Pancreas (tissue), 10 donors: ENCODE measurements around the gene TMEM170B. TPM values are rescaled to one million over a fixed set of nuclear protein-coding genes. Genes with fewer than 3 reads are reported as not detected.

Experiments
- ATAC-seq, 4 donors: fragments of 200-7000 bp; cut with Tn5 transposase; one replicate each; pipeline versions ENCODE4 v1.8.0 to v1.9.1; 2020; ENCODE audit warnings: mild to moderate bottlenecking in 4 of 4, moderate library complexity in 4 of 4
- DNase-seq, 6 donors: peaks; one replicate each; pipeline ENCODE4 v3.0.0-alpha.2; 2020
- FAIRE-seq: peaks from 2 replicates; lab custom pipeline; 2012; peaks lifted over from hg19 to GRCh38; lab: Jason Lieb, UNC
- H3K27ac ChIP-seq, 4 donors: fragments of 200-600 bp; sonication (generic); 1 replicate in 3 of 4; 2 replicates in 1 of 4; pipeline versions ENCODE4 v1.5.0 to v1.8.0; 2020
- H3K27me3 ChIP-seq, 4 donors: fragments of 200-600 bp; one replicate each; pipeline ENCODE4 v1.8.0; 2021
- H3K36me3 ChIP-seq, 3 donors: fragments of 200-600 bp; sonication (generic) in 1 of 3; one replicate each; pipeline versions ENCODE4 v1.5.0 to v1.8.0; 2020 to 2021
- H3K4me1 ChIP-seq, 3 donors: fragments of 200-600 bp; one replicate each; pipeline ENCODE4 v1.8.0; 2021
- H3K4me3 ChIP-seq, 4 donors: fragments of 200-600 bp; sonication (generic) in 2 of 4; one replicate each; pipeline versions ENCODE4 v1.5.0 to v1.8.0; 2020 to 2021
- H3K9me3 ChIP-seq, 4 donors: fragments of 200-600 bp; one replicate each; pipeline ENCODE4 v1.8.0; 2021
- CTCF ChIP-seq, 4 donors: fragments of 200-600 bp; sonication (generic) in 3 of 4; IDR thresholded peaks; one replicate each; pipeline versions ENCODE4 v1.5.0 to v1.8.0; 2021; ENCODE audit warnings: antibody characterized with exemption in 4 of 4
- WGBS, 2 donors: extraction: QIAGEN DNeasy Blood & Tissue Kit; methylation state at CpG; one replicate each; pipeline ENCODE4 v1.1.7; 2013; 5-methylcytosine and 5-hydroxymethylcytosine counted together
- intact Hi-C, 3 donors: fragments of 100-400 bp; cut with DNase I; formaldehyde crosslinking; loops; one replicate each; pipeline versions ENCODE4 v1.11.1 to v1.14.2; 2022
- polyA plus RNA-seq, 2 donors: library from polyadenylated mRNA; stranded (reverse); fragments of 200-250 nt; gene quantifications; one replicate each; pipeline ENCODE4 v1.2.3, GENCODE V29; 2013
- total RNA-seq, 6 donors: library from RNA; stranded (reverse); fragmentation: NEBNext Ultra II Directional in 4 of 6; extraction: Animal tissue kit (Norgen Biotek cat#: 25700) in 4 of 6; gene quantifications; one replicate each; pipeline versions ENCODE4 v1.2.1 to v1.2.4, GENCODE V29; 2021 to 2023
- donor health status: healthy with polysubstance abuse.
- donor health status: DM: no; HTN: no; CAD: no; lungs with moderate emphysema.
- donor health status: DM: no; HTN: no; CAD: no.
- donor health status: control.
- donor health status: control.
- donor health status: Bipolar disorder and iron deficiency.
- donor health status: DM: yes; HTN: yes; CAD: no.
- donor health status: DM: no; HTN: no; CAD: no.
- donor health status: DM: no; HTN: no; CAD: no.
- donor health status: DM: yes; HTN: yes; CAD: no.

Gene TMEM170B
- total and polyA plus RNA-seq, 8 donors, result 0.49 to 2.3 (median 1.4) TPM

DNA sequence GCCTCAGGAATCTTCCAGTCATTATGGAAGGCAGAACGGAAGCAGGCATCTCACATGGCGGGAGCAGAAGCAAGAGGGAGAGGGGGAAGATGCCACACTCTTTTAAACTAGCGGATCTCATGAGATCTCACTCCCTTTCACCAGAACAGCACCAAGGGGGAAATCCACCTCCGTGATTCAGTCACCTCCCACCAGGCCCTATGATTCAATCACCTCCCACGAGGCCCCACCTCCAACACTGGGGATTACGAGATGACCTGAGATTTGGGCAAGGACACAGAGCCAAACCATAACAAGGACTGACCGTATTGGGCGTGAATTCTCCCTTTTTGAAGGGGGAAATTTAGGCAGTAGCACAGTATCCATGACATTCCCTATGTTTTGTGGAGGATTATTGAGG is 88.8 kb downstream of the TMEM170B start:
- ATAC-seq (no peak), FAIRE-seq (no peak), DNase-seq (no peak)
- Histone ChIP-seq H3K4me3 (no peak overlapping the region), H3K27ac (no peak overlapping the region), H3K27me3 (no peaks in the 10 kb centered on the region), H3K9me3 (no peaks in the 10 kb centered on the region), H3K36me3 (no peaks in the 10 kb centered on the region), H3K4me1 (no peaks in the 10 kb centered on the region)
- intact Hi-C loops, result no loop called here
- TF ChIP-seq CTCF (IDR thresholded peaks at IDR 0.05), result no peak
- 93 to 94% methylated on average over 8 of the region's 8 CpGs for WGBS, 2 donors

- Histone ChIP-seq H3K4me3 (no peak overlapping the region), H3K27me3 (no peaks in the 10 kb centered on the region), H3K9me3 (no peaks in the 10 kb centered on the region), H3K27ac (no peak overlapping the region), H3K4me1 (peaks cover 0 to 6% (median 3%) of the 10 kb centered on the region in 3 donors), H3K36me3 (no peaks in the 10 kb centered on the region)
- FAIRE-seq (no peak), ATAC-seq (no peak), DNase-seq (no peak)
- intact Hi-C loops, result no loop called here
- no peak for TF ChIP-seq CTCF (IDR thresholded peaks at IDR 0.05)
Observed at GRCh38 chr6:11628562-11628961, 91.0 kb downstream of the TMEM170B start.

- Histone ChIP-seq H3K27ac (no peak overlapping the region), H3K27me3 (no peaks in the 10 kb centered on the region), H3K4me1 (peaks cover 13 to 24% (median 24%) of the 10 kb centered on the region in 3 donors), H3K36me3 (no peaks in the 10 kb centered on the region), H3K9me3 (no peaks in the 10 kb centered on the region), H3K4me3 (no peak overlapping the region)
- DNase-seq, result no peak
- no peak for TF ChIP-seq CTCF (IDR thresholded peaks at IDR 0.05)
- no peak for FAIRE-seq
- intact Hi-C loops, result no loop called here
- no peak for ATAC-seq
- 65 to 69% methylated on average over 7 of the region's 7 CpGs for WGBS, 2 donors
Observed at GRCh38 chr6:11631008-11631407, 93.5 kb downstream of the TMEM170B start.

GRCh38 chr6:11631539-11631938 is 94.0 kb downstream of the TMEM170B start:
- DNase-seq (no peak), FAIRE-seq (no peak), ATAC-seq (no peak)
- Histone ChIP-seq H3K4me1 (peaks cover 17 to 29% (median 24%) of the 10 kb centered on the region in 3 donors), H3K36me3 (no peaks in the 10 kb centered on the region), H3K27ac (no peak overlapping the region), H3K9me3 (no peaks in the 10 kb centered on the region), H3K4me3 (no peak overlapping the region), H3K27me3 (no peaks in the 10 kb centered on the region)
- 87 to 89% methylated on average over 5 of the region's 5 CpGs for WGBS, 2 donors
- intact Hi-C loops, result no loop called here
- no peak for TF ChIP-seq CTCF (IDR thresholded peaks at IDR 0.05)

DNA sequence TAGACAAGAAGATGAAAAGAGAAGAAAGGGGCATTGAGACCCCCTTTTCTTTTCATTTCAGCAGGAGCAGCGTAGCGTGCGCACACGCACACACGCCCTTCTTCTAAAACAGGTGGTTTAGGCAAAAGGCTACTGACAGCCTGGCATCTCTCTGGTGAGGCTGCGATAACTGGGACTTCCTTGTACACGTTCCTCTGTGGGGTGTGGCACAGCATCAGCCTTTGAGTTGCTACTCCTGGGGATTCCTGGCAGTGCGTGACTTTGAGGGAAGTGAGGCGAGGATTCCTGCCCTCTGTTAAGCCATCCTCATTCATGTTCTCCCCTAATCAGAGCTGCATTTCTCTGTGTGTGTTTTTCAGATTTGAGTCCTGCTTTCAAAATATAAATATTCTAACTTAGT is 94.7 kb downstream of the TMEM170B start:
- H3K9me3 ChIP-seq, result no peaks in the 10 kb centered on the region
- DNase-seq (no peak), ATAC-seq (peak in 3 of 4 donors; percentile 12 to 42 (median 29)), FAIRE-seq (no peak)
- TF ChIP-seq CTCF (IDR thresholded peaks at IDR 0.05), result no peak
- 60 to 71% methylated on average over 9 of the region's 9 CpGs for WGBS, 2 donors
- H3K4me1 ChIP-seq, result peaks cover 21 to 33% (median 24%) of the 10 kb centered on the region in 3 donors
- no peaks in the 10 kb centered on the region for H3K27me3 ChIP-seq
- H3K36me3 ChIP-seq, result no peaks in the 10 kb centered on the region
- no peak overlapping the region for H3K27ac ChIP-seq
- no peak overlapping the region for H3K4me3 ChIP-seq
- intact Hi-C loops, result no loop called here
